CD4-positive, alpha-beta T cell treated with Interleukin-15 for 4 hours (primary cell): ENCODE data around the gene TMEM44.

Experiments used
- DNase-seq: peaks from one replicate; pipeline ENCODE4 v3.0.0-alpha.2; 2020; ENCODE audit warnings: low spot score

TMEM44 gene, protein sequence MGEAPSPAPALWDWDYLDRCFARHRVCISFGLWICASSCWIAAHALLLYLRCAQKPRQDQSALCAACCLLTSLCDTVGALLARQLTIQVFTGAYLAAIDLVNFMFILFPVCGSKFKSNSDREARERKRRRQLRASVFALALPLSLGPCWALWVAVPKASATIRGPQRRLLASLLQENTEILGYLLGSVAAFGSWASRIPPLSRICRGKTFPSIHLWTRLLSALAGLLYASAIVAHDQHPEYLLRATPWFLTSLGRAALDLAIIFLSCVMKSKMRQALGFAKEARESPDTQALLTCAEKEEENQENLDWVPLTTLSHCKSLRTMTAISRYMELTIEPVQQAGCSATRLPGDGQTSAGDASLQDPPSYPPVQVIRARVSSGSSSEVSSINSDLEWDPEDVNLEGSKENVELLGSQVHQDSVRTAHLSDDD

DNA sequence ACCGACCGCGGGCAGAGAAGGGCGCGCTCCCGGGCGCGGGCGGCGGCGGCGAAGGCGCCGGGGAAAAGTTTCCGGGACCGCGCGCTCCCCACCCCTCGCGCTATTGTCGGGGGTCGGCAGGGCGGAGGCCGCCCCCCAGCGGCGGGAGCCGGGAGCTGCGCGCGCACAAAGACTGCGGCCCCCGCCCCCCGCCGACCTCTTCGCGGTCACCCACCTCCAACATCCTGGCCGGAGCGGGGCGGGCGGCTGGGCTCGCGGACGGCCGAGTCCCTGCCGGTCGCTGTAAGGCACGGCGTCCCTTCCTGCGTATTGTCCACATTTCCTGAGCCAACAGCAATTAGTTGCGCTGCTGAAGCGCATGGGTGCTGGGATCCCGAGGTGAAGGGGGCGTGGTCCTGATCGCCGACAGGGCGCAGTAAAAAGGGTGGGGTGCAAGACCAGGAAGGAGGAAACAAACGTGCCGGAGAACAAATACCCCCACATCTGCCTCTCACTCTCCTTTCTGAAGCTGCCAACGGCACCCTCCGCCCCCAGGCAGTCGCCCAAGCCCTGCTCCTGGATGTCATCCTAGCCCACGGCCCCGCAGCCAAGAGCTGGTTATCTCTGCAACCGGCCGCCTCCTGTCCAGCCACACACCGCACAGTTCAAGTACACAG, at the start of gene TMEM44:
Gene TMEM44, minus strand, starts transcription at position 71 of the 656 bp plus-strand sequence. CDS start 204 bp downstream, outside the sequence.
- DNase-seq = peak; percentile 45

DNA sequence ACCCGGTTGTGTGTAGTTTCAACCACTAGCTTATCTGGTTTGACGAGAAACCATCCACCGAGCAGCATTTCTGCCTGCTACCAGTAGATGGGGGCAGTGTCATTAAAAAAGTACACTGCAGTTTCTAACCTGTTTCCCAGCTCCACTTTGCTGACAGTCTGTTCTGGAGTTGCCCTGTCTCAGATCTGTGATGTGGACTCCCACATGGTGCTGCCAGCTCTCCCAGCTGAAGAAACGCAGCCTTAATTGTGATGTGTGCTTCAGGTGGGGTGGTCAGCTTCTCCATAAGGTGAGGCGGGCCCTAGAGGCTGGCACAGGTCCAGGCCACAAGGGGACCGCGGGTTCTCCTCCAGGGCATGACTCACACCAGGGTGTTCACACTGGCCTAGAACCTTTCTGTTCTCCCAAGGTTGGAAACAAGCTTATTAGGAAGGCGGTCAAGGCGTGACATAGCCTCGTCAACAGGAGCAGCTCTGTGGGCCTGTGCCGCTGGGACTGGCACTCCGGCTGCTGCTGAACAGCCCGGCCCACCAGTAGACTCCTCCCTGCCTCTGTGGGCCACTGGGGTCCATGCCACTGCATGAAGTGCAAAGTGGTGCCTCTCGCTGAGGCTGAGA, 49.6 kb upstream of the TMEM44 start:
- peak; percentile 74 for DNase-seq

DNA sequence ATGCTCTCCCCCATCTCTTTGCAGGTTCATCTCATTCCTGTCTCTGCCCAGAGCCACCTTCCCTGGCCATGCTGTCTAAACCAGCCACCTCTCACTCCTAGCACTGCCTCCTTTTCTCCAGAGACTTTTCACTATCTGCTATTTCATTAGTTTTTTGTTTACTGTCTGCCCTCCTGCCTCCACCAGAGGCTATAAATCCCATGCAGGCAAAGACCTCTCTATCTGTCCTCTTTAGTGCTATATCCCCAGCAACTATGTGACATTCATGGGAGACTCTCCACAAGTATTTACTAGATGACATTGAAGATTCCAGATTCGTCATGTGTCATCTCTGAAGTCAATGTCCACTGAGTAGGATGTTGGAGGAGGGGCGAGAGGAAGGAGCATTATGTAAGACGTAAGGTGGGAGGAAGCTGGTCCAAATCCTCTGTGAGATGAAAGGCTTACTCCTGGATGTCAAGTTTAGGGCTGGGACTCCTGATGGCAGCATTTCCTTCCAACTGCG, 49.0 kb upstream of the TMEM44 start:
- DNase-seq = no peak

DNA sequence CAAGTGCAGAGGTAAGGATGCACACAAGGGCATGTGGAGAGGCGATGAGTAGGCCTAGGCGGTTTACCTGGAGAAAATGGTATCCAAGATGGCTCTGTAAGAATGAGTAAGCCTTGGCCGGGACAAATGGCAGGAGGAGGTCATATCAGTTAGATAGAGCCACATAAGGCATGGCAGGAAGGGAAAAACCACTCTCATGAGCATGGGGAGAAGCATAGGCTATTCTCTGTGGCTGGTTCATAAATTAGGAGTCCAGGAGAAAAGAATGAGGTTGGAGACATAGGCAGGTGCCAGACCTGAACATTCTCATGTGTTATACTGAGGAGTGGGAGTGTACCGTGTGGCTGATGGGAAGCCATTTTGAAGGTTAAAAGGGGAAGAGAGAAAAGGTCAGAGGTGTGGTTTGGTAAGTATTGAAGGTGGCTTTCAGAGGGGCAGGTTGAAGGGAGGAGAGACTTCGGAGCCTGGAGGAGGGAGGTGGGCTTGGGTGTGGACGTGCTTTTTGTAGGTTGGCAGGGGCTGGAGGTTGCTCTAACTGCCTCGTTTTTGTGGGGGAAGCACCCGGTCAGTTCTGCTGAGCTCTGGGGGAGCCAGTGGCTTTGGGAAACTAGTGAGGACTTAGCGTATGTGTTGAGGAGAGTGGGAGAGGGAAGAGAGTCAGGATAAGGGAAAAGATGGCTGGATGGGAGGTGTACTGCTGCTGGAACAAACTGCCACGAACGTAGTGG, 47.8 kb upstream of the TMEM44 start:
- DNase-seq = no peak

DNA sequence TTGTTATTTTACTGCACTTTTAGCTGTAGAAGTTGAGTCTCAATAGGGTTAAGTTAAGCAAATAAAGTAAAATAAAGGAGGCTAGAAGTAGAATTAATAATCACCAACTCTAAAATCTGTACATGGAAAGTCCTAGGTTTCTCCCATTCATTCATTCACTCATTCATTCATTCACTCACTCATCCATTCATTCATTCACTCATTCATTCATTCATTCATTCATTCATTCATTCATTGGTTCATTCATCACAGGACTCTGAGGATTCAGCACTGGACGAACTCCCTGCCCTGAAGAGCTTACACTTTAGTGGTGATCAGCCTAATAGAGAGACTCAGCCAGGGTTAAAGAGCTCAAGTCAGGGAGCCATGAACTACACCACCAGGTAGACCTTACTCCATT, 43.3 kb upstream of the TMEM44 start:
- DNase-seq = no peak

DNA sequence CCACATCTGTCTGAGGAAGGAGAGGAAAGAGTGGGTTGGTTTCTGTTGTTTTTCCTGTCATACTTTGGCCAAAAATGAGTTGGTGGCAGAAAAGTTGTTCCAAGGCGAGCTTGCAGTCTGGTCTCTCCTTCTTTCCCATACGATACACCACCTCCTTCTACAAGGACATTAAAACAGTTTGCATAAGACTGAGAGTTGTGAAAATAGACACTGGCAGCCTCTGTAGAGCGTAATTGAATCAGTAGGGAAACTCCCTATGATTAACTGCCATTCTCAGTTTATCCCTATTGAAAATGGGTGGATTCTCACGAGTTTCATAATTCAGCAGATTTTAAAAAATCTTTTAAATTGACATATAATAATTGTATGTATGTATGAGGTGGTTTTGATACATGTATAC, 42.5 kb upstream of the TMEM44 start:
- DNase-seq = no peak

DNA sequence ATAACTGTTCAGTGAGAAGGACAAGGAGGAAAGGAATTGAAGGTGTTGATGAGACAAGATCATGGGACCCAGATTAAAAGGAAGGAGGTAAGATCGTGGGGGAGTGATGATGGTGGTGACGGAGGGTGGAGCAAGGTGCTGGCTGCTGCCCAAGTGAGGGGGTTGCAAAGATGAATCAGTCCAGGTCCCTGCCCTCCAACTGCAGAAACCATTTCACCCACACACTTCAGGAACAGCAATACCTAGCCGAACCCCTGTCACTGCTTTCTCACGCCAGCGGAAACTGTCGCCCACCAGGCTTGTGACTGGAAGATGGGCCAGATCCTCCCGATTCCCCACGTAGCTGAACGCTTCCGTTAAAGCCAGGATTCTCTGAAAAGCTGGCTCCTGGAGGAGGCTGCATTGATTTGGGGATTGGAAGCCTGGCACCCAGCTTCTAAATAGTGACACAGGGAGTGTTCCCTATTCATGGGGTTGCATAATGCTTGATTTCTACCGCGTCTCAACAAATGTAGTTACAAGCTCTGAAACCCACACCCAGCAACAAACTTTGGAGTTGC, 41.9 kb upstream of the TMEM44 start:
- DNase-seq = no peak

DNA sequence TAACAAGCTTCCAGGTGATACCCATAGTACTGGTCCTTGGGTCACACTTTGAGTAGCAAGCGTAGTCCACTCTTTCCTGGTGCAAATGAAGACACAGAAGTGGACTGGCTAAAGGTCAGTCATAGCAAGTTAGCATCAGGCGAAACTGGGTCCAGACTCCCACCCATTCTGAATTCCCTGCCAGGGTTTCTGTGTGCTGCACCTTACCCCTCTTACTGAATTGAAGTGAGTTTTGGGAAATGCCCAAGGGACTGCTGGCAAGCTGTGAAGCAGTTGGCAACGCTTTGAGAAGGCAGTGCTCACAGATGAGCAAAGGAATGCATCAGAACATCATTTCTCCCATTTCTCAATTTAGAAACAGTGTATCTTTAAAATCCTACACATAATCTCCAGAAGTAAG, 40.5 kb upstream of the TMEM44 start:
- DNase-seq = no peak

DNA sequence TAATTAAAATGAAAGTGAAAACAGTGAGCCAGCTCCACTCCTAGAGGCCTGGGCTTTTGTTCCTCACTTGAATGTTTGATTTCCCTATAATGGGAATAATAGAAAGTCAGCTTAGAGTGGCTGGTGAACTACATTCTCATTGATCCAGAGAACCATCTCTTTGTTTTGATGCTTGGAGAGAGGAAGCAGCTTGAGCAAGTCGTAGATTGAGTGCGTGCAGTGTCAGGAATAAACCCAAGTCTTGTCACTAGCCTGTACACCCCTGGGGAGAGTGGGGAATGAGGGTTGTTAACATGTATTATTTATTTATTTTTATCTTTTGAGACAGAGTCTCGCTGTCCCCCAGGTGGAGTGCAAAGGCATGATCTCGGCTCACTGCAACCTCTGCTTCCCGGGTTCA, 39.7 kb upstream of the TMEM44 start:
- no peak for DNase-seq

DNA sequence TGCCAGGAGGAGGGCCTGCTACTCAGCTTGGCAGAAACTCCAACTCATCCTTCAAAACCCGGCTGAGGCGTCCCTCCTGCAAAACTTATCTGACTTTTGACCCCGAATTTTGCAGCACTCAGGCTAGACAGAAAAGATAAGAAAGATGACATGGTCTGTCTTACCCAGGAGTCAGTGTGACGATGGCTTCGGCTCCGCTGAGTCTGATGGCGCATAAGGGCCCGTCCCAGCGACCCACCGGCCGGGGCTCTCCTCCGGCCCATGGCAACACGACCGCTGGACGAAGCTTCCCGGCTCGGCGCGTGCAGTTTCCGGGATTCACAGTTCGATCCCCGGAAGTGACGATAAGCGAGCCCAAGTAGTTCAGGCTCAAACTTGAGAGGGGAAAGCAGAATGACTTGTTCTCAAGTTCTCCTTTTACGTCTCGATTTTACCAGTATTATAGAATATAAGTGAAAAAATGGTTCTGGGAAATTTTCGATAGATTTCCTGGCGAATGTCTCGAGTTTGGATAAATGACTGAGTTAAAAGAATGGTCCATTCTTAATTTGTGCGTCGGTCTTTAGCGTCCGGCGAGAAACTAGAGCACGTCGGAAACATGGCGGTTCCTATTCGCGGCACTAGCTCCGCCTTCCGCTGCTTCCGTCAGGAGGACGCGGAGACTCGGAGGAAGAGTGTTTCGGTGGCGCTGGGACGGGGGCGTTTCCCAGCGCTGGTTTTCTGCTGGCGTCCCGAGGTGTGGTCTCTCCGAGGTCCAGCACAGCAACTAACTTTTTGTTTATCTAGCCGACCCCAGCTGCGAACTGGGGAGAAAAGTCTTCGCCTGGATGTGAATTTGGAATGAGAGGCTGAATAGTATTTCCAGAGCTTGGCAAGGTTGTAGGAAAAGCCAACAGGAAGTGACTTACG, 38.9 kb upstream of the TMEM44 start, which contains the start of gene LSG1:
Gene LSG1, minus strand, starts transcription at position 292 of the 909 bp plus-strand sequence. Its CDS starts 29 bp downstream, at position 263.
- DNase-seq = peak; percentile 90

DNA sequence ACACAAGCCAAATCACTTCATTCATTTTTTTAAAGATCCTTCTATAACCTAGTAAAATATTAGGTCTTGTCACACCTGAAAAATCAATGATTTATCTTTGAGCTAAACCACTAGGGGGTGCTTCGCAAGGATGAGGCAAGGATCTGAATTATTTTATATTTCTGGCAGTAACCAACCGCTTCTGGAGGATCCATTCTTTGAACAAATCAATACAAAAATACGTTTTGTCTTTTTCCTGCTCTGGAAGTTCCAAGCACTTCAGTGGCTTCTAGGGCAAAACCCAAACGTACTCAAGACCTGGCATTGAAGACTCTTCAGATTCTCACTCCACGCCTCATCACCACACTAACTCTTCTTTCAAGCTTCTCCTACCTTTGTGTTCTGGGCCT, 38.3 kb upstream of the TMEM44 start:
- peak; percentile 61 for DNase-seq

DNA sequence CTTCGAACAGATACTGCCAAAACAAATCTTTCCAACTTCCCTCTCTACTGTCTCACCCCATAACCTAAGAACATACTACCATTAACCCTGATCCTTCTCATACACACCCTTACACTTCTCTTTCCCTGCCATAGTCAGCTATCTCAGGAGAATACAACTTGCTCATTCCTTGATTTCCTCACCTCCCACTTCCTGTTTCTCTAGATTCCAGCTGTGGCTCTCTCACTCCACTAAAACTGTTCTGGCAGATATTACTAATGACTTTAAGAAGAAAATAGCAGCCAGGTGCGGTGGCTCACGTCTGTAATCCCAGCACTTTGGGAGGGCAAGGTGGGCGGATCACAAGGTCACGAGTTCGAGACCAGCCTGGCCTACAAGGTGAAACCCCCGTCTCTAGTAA, 34.1 kb upstream of the TMEM44 start:
- no peak for DNase-seq

DNA sequence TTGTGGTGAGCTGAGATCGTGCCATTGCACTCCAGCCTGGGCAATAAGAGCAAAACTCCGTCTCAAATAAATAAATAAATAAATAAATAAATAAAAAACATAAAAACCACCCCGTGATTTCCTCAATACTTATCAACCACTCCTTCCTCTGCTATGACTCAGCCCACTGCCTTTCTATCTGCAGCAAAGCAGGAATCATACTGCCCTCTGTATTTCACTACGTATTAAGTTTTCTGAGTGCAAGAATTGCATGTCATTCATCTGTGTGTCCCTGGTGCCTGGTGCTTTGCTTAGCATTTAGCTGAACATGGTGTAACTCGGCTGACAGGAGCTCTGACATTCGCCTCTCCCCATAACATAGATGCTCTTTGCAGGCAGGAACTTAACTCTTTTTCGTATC, 31.6 kb upstream of the TMEM44 start:
- DNase-seq = no peak

DNA sequence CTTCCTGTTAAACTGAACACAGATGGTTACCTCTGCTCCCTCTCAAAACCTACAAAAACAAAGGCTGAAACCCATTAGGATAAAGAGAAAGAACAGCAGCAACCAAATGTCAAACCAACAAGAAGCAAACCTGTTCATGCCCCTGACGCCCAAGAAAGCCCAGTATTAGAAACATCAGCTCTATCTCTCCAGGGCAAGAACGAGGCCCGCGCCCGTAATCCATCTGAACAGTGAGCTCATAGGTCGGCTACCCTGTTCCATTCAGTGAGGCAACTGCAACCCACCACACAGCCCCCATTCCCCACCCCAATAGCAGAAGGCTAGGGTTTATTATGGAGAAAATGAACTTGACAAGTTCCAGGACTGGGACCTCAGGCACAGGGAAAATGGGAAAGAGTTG, 28.7 kb upstream of the TMEM44 start:
- no peak for DNase-seq

DNA sequence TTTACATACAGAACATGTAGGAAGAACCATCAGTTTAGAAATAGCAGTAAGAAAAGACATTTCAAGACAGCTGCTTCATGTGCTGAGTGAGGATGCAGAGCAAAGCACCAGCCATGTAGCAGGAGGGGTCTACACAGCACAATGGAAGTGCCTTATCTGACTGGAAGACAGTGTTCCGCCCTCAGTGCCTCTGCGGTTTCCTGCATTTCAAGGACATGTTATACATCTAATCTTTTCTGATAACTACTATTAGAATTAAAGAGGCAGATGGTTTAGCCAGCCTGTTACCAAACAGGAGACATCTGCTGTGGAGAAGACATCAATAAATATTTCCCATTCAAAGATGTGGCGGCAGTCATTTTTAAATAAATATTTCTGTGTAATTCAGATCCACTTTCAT, 28.2 kb upstream of the TMEM44 start:
- DNase-seq = no peak

DNA sequence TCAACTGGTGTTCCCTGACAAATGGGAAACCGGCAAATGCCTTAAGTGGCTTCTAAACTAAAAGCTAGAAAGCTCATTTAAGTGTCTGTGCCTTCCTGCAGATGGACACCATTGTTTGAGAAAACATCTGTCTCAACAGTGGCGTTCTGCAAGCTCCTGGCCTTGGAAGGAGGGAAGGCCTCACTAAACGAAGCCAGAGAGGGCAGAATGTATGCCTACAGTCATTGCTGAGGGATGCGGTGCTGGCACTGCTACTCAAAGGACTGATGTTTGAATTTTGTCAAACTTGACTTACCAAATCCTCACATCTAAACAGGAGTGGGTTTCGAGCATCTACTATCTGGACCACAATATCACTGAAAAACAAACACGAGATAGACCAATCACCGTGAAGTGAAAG, 26.6 kb upstream of the TMEM44 start:
- no peak for DNase-seq

DNA sequence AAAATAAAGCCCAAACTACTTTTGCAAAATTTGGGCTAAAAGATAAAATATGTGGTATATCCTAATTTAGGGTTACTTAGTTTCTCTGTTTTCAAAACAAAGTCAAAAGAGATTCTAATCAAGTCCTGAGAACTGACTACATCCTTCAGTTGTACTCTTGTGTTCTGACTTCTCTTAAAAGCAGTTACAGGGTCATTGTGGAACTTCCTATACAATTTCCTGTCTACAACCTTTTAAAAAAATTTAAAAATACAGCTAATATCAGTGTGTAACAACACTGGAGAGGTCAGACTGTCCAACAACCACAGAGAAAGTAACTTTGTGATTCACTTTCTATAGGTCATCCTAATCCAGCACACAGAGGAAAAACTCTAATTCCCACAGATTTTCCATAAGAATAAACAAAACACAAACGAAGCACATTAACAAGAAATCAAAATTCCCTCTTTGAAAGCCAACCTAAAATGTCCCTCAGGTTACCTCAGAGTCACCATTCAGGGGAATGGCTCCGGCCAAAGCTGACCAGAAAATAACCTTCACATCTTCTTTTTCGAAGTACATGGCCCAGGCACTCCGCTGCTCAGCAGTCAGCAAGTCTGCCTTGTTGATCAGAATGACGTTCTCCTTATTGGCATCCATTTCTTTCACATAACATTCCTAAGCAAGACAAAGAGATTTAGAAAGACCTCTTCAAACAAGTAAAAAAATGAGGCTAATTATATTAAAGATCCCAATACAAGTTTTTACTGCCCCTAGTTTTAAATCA, 25.4 kb upstream of the TMEM44 start:
- DNase-seq = no peak

DNA sequence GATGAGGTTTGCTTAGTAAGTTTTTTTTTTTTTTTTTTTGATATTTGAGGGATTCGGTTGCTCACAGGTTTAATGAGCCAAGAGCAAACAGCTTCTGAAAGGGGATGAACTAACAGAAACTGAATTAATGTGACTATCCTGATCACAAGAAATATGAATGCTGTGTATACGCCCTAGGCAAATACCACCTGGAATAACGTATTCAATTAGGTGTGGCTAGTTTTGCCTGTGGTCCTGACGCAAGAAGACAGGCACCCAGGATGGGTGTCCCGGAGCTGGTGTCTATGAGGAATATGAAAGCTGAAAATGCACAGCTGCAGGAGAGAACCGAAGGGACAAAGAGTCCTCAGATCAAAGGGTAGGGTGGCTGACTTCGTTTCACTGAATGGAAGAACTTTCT, 24.2 kb upstream of the TMEM44 start:
- no peak for DNase-seq

DNA sequence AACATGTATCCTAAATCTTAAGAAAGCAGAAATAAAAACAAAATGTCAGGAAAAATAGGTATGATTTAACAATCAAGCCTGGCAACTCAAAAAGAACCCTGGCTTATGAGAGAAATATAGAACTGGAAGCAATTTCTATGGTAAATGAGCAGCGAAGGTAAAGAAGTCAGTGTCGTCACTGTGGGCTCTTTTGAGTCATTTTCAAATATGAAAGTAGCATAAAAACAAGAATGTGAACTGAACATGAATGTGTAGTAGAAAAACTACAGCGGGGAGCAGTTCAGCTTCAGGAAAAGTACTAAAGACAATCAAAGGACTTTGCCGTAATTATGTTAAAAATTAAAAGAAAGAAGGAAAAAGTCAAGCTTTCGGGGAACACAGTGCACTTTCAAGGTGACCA, 21.2 kb upstream of the TMEM44 start:
- DNase-seq = no peak

DNA sequence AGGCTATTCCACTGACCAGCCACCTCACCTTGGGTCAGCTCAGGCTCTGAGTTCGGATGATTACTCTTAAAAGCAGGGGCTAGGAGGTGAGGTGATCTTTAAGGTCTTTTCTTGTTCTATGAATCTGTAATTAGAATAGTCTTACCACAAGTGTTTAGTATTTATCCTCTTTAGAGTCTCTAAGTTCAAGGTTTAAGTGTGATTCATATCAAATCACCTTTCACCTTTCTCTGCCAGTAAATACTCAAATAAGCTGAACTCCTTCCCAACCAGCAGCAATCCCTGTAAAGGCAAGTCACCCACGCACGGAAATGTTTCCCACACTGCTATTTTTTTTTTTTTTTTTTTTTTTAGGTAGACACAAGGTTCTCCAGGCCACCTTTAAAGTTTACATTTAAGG, 14.5 kb upstream of the TMEM44 start:
- DNase-seq = no peak
